HG02938 (cell line): ENCODE results near the gene TRAF1.

Source experiments
- ATAC-seq: cut with Tn5 transposase; IDR thresholded peaks from one replicate; pipeline ENCODE4 v1.9.1; 2021; ENCODE audit warnings: mild to moderate bottlenecking, moderate library complexity; ENCODE audit not compliant: unreplicated experiment

The TRAF1 gene

DNA sequence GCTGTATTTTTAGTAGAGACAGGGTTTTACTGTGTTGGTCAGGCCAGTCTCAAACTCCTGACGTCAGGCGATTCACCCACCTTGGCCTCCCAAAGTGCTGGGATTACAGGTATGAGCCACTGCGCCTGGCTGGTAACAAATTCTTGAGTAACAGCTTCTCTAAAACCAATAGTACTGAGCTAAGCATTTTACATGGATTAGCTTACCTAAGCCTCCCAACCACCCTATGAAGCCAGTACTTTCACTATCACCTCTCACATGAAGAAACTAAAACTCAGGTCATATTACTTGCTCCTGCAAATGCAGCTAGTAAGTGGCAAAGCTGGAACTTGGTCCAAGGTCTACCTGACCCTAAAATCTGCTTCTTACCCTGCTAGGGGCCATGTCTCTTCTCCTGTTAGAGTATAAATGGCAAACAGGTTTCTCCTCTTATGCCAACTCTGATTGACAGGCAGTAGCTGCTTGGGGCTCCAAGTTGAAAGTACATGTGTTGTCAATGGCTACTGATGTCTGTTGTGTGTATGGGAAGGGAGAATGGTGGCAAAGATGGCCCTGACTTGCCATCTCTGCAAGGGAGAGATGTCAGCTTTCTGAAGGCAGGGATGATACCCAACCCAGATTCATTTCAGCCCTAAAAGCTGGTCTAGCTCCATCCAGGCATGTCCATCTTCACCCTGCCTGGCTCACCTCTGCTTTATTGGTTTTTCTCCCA lies 53.6 kb downstream of the TRAF1 start:
- no peak for ATAC-seq

DNA sequence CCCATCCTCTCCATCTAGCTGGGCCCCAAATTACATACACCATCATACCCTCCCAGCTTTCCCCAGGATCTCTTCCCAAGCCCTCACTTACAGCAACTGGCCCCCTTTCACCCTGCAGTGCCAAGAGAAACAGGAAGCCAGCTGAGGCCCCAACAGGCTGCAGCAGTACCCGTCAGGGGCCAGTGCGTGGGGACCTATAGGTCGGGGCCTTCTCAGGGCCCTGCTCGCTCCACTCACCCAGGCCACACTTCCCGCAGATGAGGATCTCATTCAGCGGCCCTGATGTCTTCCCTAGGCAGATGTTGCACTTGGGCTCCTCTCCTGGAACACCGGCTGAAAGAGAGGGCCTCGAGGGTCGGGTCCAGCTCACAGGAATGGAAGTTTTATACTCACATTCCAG lies 56.4 kb downstream of the TRAF1 start:
- ATAC-seq, result no peak

DNA sequence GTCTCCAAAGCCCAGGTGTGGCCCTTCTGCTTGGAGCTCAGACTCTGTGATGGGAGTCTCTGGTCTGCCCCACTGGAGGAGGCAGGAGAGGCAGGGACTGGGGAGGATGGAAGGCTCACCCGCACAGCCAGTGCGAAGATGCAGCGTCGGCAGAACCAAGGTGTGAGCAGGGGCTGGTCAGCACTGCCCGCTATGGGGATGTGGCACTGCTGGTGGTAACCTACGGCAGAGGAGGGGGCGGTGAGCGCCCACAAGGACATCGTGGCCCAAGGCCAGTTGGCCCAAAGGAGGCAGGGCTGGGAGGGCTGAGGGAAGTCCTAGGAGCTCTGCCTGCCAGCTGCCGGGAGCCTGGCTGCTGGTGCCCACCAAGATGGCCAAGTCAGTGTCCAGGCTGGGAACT lies 56.9 kb downstream of the TRAF1 start:
- ATAC-seq, result no peak

DNA sequence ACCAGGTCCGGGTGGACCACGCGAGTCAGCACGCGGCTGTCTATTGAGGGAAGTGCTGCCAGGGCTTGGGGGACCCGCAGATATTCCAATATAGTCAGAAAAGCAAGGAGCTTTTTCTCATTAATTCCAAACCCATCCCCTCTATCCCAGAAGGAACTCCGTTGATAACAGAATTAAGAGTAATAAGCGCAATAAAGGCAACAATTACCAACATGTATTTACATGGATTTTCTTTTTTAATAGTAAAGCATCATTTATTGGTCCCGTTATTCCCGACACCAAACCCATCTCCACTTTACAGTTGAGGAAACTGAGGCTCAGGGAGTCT lies 57.3 kb downstream of the TRAF1 start:
- no peak for ATAC-seq

DNA sequence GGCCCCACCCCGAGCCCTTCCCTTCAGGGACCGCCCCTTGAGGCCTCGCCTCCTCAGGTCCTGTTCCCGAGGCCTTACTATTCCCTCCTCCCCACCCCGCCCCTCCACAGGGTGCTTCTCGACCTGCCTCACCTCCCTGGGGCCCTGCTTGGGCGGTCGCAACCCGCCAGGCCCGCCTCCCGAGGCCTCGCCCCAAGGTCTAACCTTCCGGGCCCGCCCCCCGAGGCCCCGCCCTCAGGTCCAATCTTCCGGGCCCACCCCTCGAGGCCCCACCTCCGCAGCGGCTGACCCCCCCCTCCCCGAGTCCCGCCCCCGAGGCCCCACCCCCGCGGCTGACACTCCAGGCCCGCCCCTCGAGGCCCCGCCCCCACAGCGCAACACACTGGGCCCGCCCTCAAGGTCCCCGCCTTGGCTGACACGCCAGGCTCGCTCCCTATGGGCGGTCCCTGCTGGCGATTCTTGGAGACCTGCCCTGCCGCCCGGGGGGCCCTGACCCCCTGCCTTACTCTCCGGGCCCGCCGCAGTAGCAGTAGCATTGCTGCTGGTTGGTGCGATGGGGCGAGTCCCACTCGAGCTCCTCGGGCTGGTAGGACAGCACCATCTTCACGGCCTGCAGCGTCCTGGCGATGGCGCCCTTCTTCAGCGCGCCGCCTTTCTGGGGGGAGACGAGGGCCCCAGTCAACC lies 57.8 kb downstream of the TRAF1 start:
- ATAC-seq, result peak; percentile 82

DNA sequence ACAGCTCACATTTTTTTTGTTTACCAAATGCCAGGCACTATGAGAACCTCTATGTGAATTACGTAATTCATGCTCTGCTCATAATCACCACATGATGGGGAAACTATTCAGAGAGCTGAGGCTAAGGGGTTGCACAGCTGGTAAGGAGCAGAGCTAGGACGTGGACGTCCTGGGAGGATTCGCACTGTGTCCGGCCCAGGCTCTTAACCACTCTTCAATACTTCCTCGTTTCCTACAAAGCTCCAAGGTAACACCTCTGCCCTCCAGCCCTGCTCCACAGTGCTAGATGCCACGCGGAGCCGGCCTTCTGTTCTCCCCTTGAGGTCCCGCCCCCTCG lies 58.3 kb downstream of the TRAF1 start:
- ATAC-seq, result no peak

DNA sequence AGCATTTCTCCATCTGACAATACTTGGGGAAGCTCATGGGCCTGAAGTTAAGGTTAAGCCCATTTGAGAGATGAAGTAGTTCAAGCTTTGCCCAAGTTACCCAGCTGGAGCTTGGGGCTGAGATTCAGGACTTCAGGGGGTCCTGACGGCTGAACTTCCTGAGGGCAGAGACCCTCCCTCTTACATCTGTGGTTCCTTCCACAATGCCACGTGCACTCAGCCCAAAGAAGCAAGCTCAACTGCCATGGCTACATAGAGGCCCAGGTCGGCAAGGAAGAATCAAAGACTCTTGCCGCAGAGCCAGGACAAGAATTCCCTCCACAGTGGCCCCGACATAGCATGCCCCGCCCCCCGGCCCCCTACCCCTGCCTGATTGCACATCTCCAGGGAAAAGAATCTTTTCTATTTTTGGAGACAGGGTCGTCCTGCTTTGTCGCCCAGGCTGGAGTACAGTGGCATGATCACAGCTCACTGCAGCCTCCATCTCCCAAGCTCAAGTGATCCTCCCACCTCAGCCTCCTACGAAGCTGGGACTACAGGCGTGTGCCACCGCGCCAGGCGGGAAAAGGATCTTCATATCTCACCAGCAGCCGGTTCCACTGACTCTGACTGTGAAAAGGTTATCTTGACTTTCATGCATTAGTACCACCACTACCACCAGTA lies 58.8 kb downstream of the TRAF1 start:
- ATAC-seq, result no peak

DNA sequence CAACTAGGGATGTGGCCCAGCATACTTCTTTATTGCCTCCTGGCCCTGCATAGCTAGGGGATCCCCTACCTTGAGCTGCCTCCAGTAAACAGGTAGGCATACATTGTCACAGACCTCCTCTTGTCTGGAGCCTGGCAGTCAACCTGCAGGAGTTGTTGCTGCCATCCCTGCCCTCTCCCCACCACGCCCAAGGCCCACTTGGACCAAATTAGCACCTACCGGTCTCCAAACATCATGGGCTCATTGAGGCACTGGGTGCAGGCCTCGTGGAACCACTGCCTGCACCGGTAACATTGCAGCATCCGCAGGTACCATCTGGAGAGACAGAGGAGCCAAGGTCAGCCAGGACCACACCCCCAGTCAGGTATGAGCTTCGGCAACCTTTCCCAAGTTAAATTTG lies 59.9 kb downstream of the TRAF1 start:
- no peak for ATAC-seq

DNA sequence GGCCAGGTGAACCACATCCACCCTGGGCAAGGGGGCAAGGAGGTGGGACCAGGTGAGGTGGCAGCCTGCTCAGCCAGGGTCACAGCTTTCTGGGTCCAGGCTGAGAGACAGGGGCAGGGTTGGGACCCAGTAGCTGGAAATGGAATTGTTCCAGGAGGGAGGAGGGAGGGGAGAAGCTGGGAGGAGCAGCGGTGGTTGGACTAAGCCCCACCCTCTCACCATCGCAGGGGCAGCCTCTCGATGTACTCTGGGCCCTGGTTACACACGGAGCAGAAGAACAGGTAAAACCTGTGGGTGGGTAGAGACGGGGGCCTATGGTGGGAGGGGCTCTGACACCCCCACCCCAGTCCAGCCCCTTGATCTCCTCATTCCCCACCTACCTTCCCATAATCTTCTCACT lies 60.8 kb downstream of the TRAF1 start:
- ATAC-seq, result no peak

DNA sequence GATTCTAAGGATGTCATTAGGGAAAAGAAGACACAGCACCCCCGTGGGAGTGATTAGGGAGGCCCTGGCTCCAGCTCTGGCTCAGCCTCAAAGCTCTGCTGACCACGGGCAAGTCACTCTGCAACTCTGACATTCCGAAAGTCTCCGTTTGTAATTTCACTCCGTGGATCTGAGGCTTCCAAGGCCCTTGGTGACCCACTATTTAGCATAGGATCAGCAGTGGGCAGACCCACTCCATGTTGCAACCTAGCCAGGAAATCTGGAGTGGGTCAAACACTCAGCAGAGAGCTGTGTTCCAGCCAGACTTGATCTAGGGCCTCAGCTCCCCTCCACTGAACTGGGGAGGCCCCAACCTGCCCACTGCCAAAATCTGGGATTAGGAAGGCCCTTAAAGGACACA lies 61.4 kb downstream of the TRAF1 start:
- ATAC-seq, result no peak

DNA sequence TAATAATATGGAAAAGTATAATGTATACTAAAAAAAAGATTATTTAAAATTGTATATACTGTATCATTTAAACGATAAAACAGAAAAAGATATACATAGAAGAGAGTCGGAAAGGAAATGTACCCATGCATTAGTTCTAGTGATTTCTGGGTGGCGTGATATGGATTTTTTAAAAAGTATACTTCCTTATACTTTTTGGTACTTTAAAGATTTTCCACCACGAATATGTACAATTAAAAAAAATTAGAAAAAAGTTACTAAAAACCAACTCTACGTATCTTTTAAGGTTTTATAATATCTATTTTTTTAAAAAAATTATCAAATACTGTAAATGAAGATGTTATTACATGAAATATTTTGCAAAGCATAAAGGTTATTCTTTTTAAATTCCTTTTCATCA lies 61.9 kb downstream of the TRAF1 start:
- no peak for ATAC-seq

DNA sequence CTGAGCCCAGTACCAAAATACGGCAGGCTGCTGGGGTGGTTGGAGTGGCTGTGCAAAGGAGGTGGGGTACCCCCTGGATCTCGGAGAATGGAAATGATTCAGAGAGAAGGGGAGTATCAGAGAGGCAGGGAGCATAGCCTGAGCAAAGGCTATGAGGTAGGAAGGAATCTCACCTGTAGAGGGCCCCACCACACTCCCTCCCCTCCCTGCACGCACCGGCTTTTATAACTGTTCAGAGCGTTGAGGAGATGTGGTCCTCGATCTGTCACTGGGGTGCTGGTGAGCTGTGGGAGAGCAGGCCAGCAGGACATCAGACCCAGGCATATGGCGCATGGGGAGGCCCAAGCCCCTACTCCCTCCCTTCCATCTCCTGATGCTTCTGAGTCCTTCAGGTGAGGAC lies 62.8 kb downstream of the TRAF1 start:
- ATAC-seq, result no peak

DNA sequence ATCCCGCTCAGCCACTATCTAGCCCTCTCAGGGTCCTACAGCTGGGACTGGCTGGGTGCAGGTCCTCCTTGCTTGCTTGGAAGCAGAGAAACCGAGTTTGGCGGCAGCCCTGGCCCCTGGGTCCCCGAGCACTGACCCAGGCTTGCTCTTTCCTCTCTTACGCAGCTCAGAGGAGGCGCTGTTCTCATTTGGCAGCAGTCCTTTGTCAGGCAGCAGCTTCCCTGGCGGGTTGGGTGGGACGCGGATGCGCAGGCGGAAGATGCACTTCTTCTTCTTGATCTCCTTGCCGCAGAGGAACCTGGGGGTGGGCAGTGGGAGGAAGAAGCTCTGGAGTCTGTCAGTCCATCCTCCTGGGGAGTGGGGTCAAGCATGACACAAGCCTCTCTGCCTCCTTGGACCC lies 64.1 kb downstream of the TRAF1 start:
- ATAC-seq, result no peak

DNA sequence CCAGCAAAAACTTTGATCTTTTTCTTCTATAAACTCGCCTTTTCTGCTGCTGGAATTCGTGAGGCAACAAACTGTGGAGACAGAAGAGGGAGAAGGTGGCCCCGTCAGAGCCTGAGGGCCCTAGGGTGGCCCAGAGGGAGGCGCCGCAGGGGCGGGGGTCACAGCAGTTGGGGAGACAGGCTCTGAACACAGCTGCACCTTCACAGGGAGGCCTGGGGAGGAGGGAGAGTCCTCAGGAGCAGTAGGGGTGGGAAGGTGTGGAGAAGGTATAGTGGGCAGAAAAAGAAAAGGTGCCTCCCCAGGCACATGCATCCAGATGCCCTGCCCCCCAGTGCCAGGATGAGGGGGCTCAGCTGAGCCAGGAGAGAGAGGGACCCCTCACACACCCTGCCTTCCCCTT lies 64.7 kb downstream of the TRAF1 start:
- ATAC-seq, result no peak

DNA sequence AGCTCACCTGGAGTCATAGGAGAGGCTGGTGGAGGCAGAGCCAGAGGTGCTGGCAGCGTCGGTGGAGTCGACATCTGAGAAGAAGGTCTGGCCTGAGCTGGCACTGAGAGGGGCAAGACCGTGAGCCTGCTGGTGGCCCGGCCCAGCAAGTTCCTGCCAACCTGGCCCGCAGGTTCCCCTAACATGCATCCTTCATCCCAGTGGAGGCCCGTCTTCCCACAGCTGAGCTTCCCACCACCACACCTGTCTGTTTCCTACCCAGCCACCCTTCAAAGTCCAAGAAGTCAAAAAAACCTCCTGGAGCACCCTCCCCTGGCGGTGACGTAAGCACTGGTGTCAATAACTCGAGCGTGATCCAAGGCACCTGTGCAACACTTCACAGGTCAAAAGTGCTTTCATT lies 66.5 kb downstream of the TRAF1 start:
- no peak for ATAC-seq

DNA sequence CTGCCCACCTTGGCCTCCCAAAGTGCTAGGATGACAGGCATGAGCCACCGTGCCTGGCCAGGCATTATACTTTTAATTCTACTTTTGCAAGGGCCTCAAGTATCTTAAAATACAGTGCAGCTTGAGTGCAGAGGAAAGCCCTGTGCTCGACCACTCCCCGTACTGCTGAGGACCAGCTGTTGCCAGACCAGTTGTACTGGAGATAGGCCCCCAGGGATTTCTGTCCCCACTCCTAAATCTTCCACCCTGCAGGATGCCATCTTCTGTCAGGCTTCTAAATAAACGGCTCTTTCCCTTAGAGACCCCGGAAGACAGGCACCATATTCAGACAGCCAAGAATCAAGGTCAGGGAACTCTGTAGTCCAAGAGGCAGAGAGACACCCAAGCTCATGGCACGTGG lies 67.2 kb downstream of the TRAF1 start:
- no peak for ATAC-seq

DNA sequence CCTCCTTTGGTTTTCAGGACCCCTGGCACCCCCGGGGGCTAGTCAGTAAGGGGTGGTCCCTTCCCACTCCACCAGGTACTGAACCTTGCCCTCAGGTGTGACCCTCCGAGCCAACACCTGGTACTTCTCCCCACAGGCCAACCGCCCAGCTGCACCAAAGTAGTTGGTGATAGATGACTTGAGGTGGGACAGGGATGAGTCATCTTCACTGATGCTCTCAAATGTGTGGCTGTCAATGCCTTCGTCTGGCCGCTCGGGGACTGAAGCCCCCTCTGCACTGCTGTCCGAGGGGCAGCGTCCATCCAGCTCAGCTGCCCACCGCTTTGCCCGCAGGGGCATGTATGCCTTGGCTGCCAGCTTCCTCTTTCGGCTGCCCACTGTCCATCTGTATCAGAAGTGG lies 68.7 kb downstream of the TRAF1 start:
- ATAC-seq, result no peak

DNA sequence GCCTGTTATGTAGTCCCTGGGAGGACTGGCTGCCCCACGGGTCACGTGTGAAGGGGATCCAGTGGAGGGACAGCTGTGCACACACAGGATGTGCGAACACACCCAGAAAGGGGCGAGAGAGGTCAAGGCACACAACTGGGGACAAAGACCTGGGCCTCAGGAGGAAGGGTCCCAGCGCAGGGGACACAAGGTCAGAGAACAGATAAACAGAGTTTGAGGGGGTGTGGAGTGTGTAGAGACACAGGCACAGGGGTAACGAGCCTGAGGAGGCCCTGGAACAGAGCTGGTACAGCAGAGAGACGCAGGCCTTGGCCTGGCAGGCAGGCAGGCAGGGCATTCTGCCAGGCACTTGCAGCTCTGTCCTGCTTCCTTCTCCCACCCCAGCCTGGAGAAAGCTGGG lies 69.1 kb downstream of the TRAF1 start:
- ATAC-seq, result no peak

DNA sequence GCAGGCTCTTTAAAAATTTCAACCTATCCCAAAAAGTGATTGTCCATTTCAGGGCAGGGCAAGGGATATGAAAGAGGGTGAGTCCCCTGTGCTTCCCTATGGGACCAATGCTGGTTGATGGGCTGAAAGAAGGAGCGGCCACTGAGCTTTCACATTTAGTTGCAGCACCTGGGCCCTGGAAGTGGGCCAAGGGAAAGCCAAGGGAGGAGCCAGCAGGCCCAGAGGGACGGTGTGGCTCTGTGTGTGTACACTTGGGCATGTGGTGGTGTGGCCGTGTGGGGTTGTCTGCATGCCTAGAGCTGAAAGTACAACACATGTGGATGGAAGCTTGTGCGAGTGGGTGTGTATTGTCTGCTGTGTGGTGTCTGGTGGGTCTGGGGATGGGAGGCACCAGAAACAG lies 69.9 kb downstream of the TRAF1 start:
- no peak for ATAC-seq

DNA sequence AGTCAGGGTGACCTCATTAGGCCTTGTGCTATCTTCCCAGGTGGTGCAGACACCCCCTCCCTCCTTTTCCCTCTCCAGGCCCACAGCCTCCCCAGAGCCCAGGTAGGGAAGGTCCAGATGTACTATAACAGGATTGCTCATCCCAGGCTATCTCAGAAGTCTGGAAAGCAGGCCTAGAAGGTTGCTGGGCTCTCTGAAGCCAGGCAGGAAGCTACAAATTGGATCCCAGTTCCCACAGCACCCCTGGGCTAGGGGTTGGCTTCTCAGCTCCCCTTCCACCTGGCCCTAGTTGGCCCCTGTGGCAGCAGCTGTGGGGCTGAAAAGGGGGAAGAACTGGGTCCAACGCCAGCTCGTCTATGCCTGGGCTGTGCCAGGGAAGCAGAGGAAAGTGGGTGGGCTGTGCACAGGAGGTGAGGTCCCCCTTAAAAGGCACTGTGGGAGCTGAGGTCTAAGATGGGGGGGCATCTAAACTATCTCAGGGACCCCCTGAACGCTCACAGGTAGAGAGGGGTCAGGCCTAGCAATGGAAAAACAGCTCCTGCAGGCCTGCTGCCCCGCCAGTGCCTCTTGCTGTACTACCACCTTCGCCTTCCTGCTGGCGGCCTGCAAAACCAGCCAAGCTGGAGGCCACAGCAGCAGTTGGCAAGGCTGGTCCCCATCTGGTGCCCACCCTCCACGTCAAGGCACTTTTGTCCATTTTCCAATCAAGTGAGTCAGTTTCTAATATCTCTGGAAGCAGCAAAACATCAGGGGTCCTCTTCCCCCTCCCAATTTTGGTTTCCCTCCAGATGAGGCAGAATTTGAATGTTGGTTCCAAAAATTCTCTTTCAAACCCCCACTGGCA lies 70.5 kb downstream of the TRAF1 start:
- ATAC-seq, result no peak

DNA sequence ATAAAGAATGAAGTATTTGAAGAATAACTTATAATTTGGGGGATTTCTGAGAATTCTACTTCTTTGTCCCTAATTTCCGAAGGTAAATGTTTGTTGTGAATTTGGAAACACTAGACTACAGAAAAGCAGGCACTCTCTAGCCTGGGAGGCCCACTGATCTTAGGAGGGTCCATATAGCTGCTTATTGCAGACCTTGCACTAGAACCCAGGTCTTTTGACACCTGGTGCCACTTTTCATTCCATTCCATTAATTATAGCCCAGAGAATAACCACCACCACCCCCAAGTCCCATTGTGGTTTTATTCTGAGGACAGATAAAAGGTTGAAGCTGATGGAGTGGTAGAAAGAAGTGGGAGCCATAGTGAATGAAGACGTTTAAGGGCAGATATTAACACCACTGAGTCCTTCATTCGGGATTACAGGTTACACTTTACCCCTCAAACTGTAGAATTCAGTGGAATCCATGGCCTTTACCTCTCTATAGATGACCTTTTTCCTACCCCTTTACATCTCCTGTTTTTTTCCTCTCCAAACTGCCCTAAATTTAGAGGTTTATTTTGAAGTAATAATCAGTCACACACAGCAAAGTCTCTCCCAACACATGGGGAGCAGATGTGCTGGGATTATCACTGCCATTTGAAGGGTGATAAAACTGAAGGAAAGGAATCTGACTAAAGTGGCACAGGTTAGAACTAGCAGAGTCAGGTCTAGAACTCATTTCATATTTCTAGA lies 71.8 kb downstream of the TRAF1 start:
- ATAC-seq, result no peak
